Right atrium auricular region (tissue), 2 donors: ENCODE results near the gene HMX2. TPM values are rescaled to one million over a fixed set of nuclear protein-coding genes. Genes with fewer than 3 reads are reported as not detected.

Experiments
- DNase-seq: peaks from one replicate; pipeline ENCODE4 v3.0.0-alpha.2; 2019; ENCODE audit warnings: low spot score
- H3K27ac ChIP-seq, 2 donors: fragments of 200-600 bp; sonication (generic); 1 replicate in 1 of 2; 2 replicates in 1 of 2; pipeline ENCODE4 v1.5.1; 2016 to 2019
- H3K27me3 ChIP-seq, 2 donors: fragments of 200-600 bp; sonication (generic); one replicate each; pipeline versions ENCODE4 v1.5.1 to v1.6.0; 2017 to 2019
- H3K36me3 ChIP-seq: fragments of 200-600 bp; sonication (generic); one replicate; pipeline ENCODE4 v1.5.1; 2016
- H3K4me1 ChIP-seq, 2 donors: fragments of 200-600 bp; sonication (generic); one replicate each; pipeline versions ENCODE4 v1.5.1 to v1.6.0; 2017 to 2019
- H3K4me3 ChIP-seq, 2 donors: fragments of 200-600 bp; sonication (generic); 1 replicate in 1 of 2; 2 replicates in 1 of 2; pipeline ENCODE4 v1.5.1; 2017 to 2019; ENCODE audit warnings: mild to moderate bottlenecking in 1 of 2, moderate library complexity in 1 of 2
- H3K9me3 ChIP-seq, 2 donors: fragments of 200-600 bp; sonication (generic); one replicate each; pipeline ENCODE4 v1.5.1; 2019
- total RNA-seq, 2 donors: library from RNA; depleted of rRNA; stranded (reverse); fragments of >200 nt; gene quantifications; one replicate each; pipeline ENCODE4 v1.1.0, GENCODE V29; 2016
- TF ChIP-seq, protein P1 (sequence below), 2 donors: fragments of 200-600 bp; sonication (generic); IDR thresholded peaks; one replicate each; pipeline ENCODE4 v1.5.1; 2019; ENCODE audit warnings: antibody characterized with exemption in 2 of 2

Gene HMX2
- total RNA-seq, 2 donors from 2014 or later = not detected

DNA sequence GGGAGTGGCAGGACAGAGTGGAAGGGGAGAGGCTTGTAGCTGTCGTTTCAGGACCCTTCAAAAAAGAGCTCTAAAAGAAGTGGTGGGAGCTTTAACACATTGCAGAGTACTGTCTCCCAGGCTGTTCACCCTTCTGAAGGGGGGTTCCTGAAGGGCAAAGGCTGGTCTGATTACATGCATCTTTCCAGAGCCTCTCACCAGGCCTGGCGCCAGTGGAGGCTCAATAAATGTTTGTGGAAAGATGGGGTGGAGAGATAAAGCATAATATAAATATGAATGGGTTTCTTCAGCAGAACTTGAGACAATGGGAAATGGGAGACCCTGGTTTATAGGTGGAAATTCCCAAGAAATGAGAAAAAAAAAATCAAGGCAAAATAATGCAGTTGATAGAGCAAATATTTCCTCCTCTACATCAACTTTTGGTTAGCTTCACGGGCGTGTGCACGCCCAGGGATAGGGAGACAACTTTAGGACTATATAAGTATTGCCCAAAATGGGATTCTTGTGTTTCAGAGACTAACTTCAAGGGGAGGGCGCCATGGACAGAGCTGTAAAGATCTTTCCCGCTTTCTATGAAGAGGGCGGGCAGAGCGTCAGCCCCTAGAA is 5.7 kb downstream of the HMX2 start:
- Histone ChIP-seq H3K4me3 (no peak overlapping the region), H3K27ac (no peak overlapping the region), H3K4me1 (peaks cover 0 to 57% of the 10 kb centered on the region in 2 donors), H3K9me3 (no peaks in the 10 kb centered on the region), H3K27me3 (peaks cover 37 to 40% of the 10 kb centered on the region in 2 donors), H3K36me3 (peaks cover 24% of the 10 kb centered on the region)
- DNase-seq = no peak
- TF ChIP-seq, protein P1, sequence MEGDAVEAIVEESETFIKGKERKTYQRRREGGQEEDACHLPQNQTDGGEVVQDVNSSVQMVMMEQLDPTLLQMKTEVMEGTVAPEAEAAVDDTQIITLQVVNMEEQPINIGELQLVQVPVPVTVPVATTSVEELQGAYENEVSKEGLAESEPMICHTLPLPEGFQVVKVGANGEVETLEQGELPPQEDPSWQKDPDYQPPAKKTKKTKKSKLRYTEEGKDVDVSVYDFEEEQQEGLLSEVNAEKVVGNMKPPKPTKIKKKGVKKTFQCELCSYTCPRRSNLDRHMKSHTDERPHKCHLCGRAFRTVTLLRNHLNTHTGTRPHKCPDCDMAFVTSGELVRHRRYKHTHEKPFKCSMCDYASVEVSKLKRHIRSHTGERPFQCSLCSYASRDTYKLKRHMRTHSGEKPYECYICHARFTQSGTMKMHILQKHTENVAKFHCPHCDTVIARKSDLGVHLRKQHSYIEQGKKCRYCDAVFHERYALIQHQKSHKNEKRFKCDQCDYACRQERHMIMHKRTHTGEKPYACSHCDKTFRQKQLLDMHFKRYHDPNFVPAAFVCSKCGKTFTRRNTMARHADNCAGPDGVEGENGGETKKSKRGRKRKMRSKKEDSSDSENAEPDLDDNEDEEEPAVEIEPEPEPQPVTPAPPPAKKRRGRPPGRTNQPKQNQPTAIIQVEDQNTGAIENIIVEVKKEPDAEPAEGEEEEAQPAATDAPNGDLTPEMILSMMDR (IDR thresholded peaks at IDR 0.05) = no peak

DNA sequence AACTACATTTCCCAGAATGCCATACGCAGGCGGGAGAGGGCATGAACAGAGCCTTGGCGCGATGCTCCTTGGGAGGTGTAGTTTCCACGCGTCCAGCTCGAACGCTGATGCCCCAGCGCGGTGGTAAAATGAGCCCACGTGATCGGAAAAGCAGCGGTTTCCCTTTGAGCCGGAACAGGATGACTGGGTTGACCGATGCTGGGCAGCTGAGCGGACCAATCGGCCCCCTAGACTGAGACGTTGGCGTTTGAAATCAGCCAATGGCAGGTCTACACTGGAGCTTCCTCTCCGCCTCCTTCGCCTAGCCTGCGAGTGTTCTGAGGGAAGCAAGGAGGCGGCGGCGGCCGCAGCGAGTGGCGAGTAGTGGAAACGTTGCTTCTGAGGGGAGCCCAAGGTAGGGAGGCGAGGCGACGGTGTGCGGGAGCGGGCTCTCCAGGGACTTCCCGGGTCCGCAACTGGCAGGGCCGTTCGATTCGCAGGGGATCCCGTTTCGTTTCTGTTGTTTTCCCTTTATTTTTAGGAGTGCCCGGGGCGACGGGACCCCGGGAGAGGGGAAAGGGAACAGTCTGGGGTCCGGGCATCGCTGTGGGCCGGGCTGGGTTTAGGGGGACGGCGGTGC is 6.3 kb downstream of the HMX2 start, which contains the start of gene BUB3:
Gene BUB3 (plus strand): TSS at position 311 of the 619 bp plus-strand sequence. CDS start 516 bp downstream, outside the sequence.
- DNase-seq = peak; percentile 99
- TF ChIP-seq, protein P1 (IDR thresholded peaks at IDR 0.05) = peak in 1 of 2 donors; percentile 33
- Histone ChIP-seq H3K36me3 (peaks cover 24% of the 10 kb centered on the region), H3K4me1 (peaks cover 0 to 52% of the 10 kb centered on the region in 2 donors), H3K27me3 (peaks cover 31 to 34% of the 10 kb centered on the region in 2 donors), H3K27ac (peak within 1 kb of the TSS; percentile 90 to 94), H3K9me3 (no peaks in the 10 kb centered on the region), H3K4me3 (peak within 1 kb of the TSS; percentile 89 to 97)

GRCh38 chr10:123154711-123155505 is 7.0 kb downstream of the HMX2 start:
- no peak for DNase-seq
- no peaks in the 10 kb centered on the region for H3K9me3 ChIP-seq
- peak overlapping the region; percentile 89 to 97 for H3K4me3 ChIP-seq
- H3K4me1 ChIP-seq = peaks cover 0 to 45% of the 10 kb centered on the region in 2 donors
- TF ChIP-seq, protein P1 (IDR thresholded peaks at IDR 0.05) = no peak
- H3K36me3 ChIP-seq = peaks cover 24% of the 10 kb centered on the region
- peaks cover 26 to 27% of the 10 kb centered on the region in 2 donors for H3K27me3 ChIP-seq
- H3K27ac ChIP-seq = peak overlapping the region; percentile 90 to 94

DNA sequence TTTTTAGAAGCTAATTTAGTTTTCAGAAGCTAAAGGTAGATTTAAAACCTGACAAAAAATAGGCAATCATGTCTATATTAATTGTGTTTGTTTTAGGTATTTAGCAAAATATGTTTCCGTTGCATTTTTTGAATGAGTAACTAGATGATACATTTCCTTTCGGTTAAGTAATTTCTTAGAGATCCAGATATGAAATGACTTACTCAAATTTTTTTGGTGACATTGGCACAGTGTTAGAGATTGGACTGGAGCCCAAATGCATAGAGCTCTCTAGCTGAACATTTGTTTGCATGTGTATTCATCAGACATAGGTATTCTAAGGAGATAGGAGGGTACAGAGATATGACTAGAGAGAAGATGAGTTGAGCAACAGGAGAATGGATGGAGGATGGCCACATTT is 8.1 kb downstream of the HMX2 start:
- DNase-seq = no peak
- Histone ChIP-seq H3K4me1 (peaks cover 0 to 33% of the 10 kb centered on the region in 2 donors), H3K9me3 (no peaks in the 10 kb centered on the region), H3K4me3 (no peak overlapping the region), H3K27me3 (peaks cover 16% of the 10 kb centered on the region in 2 donors), H3K27ac (no peak overlapping the region), H3K36me3 (peaks cover 34% of the 10 kb centered on the region)
- TF ChIP-seq, protein P1 (IDR thresholded peaks at IDR 0.05) = no peak

- Histone ChIP-seq H3K4me3 (no peak overlapping the region), H3K9me3 (no peaks in the 10 kb centered on the region), H3K27me3 (peaks cover 4 to 6% of the 10 kb centered on the region in 2 donors), H3K36me3 (peaks cover 42% of the 10 kb centered on the region), H3K27ac (no peak overlapping the region), H3K4me1 (peaks cover 0 to 28% of the 10 kb centered on the region in 2 donors)
- no peak for DNase-seq
- TF ChIP-seq, protein P1 (IDR thresholded peaks at IDR 0.05) = no peak
These were observed 9.3 kb downstream of the HMX2 start for GRCh38 chr10:123157210-123157609.
